HepG2 (cell line): ENCODE data around the gene SLC45A3. TPM values are rescaled to one million over a fixed set of nuclear protein-coding genes. Genes with fewer than 3 reads are reported as not detected.
A peak's percentile ranks its signal among the peaks of the same experiment; 100 is the strongest.

Experiments
- ASH2L ChIP-seq: fragments of 300-600, 200-600 bp; sonication (generic); IDR thresholded peaks from 2 replicates; pipeline ENCODE4 v1.7.0; 2017; ENCODE audit warnings: low read depth, mild to moderate bottlenecking, moderate library complexity, mixed read lengths, low read length; ENCODE audit not compliant: insufficient read length
- CSRNP2 ChIP-seq: sonication (generic); formaldehyde crosslinking; conservative IDR thresholded peaks from 2 replicates; pipeline ENCODE4 v1.8.0; 2022; ENCODE audit warnings: low read depth, missing genetic modification reagents
- HNF4A ChIP-seq: sonication (generic); formaldehyde crosslinking; IDR thresholded peaks from 2 replicates; pipeline ENCODE4 v1.4.0; 2020; ENCODE audit warnings: missing genetic modification reagents
- NFIC ChIP-seq: IDR thresholded peaks from 2 replicates; pipeline ENCODE4 v1.6.1; 2012; ENCODE audit warnings: mild to moderate bottlenecking, low read length, inconsistent platforms
- NONO ChIP-seq, 2 experiments: fragments of 450-650 bp in 1 of 2; sonication (generic) in 1 of 2; formaldehyde crosslinking in 1 of 2; IDR thresholded peaks in 1 of 2; conservative IDR thresholded peaks in 1 of 2; 2 replicates each; pipeline versions ENCODE4 v1.6.1 to v1.8.0; 2017 to 2022; ENCODE audit warnings: mild to moderate bottlenecking in 1 of 2, missing genetic modification reagents in 1 of 2, moderate library complexity in 1 of 2
- SALL1 ChIP-seq: sonication (generic); formaldehyde crosslinking; IDR thresholded peaks from 2 replicates; pipeline ENCODE4 v1.8.0; 2022; ENCODE audit warnings: mild to moderate bottlenecking, missing genetic modification reagents
- SOX13 ChIP-seq, 3 experiments: fragments of 450-650 bp in 1 of 3; sonication (generic) in 1 of 3; formaldehyde crosslinking in 1 of 3; IDR thresholded peaks in 2 of 3; conservative IDR thresholded peaks in 1 of 3; 2 replicates each; pipeline versions ENCODE4 v1.5.0 to v1.6.1; 2016 to 2020; ENCODE audit warnings: antibody characterized with exemption in 1 of 3, mild to moderate bottlenecking in 1 of 3, missing compliant biosample characterization in 1 of 3, missing genetic modification reagents in 1 of 3, moderate library complexity in 1 of 3
- SRY ChIP-seq: sonication (generic); formaldehyde crosslinking; IDR thresholded peaks from 2 replicates; pipeline ENCODE4 v1.8.0; 2022; ENCODE audit warnings: mild to moderate bottlenecking, missing genetic modification reagents
- TBX3 ChIP-seq: fragments of 450-650 bp; IDR thresholded peaks from 2 replicates; pipeline ENCODE4 v1.6.1; 2017; ENCODE audit warnings: antibody characterized with exemption, mild to moderate bottlenecking, inconsistent platforms, borderline replicate concordance
- ZBED4 ChIP-seq: sonication (generic); formaldehyde crosslinking; IDR thresholded peaks from 2 replicates; pipeline ENCODE4 v1.4.0; 2020; ENCODE audit warnings: missing genetic modification reagents, borderline replicate concordance
- ZBTB43 ChIP-seq: sonication (generic); formaldehyde crosslinking; conservative IDR thresholded peaks from 2 replicates; pipeline ENCODE4 v1.4.0; 2020; ENCODE audit warnings: missing genetic modification reagents
- ZNF639 ChIP-seq: conservative IDR thresholded peaks from 2 replicates; pipeline ENCODE4 v1.6.1; 2018; ENCODE audit warnings: missing genetic modification reagents
- ZNF674 ChIP-seq: sonication (generic); formaldehyde crosslinking; IDR thresholded peaks from 2 replicates; pipeline ENCODE4 v1.5.0; 2020; ENCODE audit warnings: low read depth, mild to moderate bottlenecking, missing genetic modification reagents
- polyA plus RNA-seq, 8 experiments: library from polyadenylated mRNA; depleted of rRNA in 3 of 8; stranded (reverse) in 7 of 8; unstranded in 1 of 8; fragments of >200 nt; fragmentation: Illumina TruSeq in 4 of 8; extraction: Trizol in 4 of 8; gene quantifications; 2 replicates each; pipeline versions ENCODE4 v1.2.1 to v1.2.3, GENCODE V29; 2011 to 2016; ENCODE audit warnings: low read depth in 4 of 8, missing spikeins in 1 of 8, mixed read lengths in 1 of 8; ENCODE audit not compliant: insufficient read depth in 1 of 8
- total RNA-seq, 5 experiments: library from RNA; depleted of rRNA; stranded (reverse); fragments of >200 nt; fragmentation: Illumina TruSeq; extraction: Trizol; gene quantifications; 2 replicates each; pipeline ENCODE4 v1.2.3, GENCODE V29; 2016; ENCODE audit warnings: low read depth in 1 of 5

The SLC45A3 gene
- total and polyA plus RNA-seq, 2 of the 13 experiments (the other 11 are each of a cell fraction or from before 2014, with no cell fraction given), result 3.4 to 4.1 TPM

- peak; percentile 76 for TF ChIP-seq HNF4A (CRISPR knock-in tag)
- no peak for TF ChIP-seq SRY (CRISPR knock-in tag)
- TF ChIP-seq TBX3, result peak; percentile 11; the same call in 1 of the 2 replicates
- TF ChIP-seq ZNF639 (CRISPR knock-in tag), result no peak
- 0 out of 2 replicates have a peak, but pooled peaks have one; percentile 30 for TF ChIP-seq NFIC
- peak; percentile 95; the same call in 1 of the 2 replicates for TF ChIP-seq ZBED4 (CRISPR knock-in tag)
- TF ChIP-seq NONO (IDR thresholded peaks at IDR 0.05), result no peak
- 0 out of 2 replicates have a peak, but pooled peaks have one; percentile 21 for TF ChIP-seq NONO (CRISPR knock-in tag; conservative IDR thresholded peaks at IDR 0.05)
- TF ChIP-seq SALL1 (CRISPR knock-in tag), result peak; percentile 29; the same call in 1 of the 2 replicates
- TF ChIP-seq ZBTB43 (CRISPR knock-in tag), result peak; percentile 72
- TF ChIP-seq ASH2L, result peak; percentile 48
- no peak for TF ChIP-seq CSRNP2
- peak; percentile 14; the same call in 1 of the 2 replicates for TF ChIP-seq SOX13 (IDR thresholded peaks at IDR 0.05)
- TF ChIP-seq SOX13 (CRISPR knock-in tag; conservative IDR thresholded peaks at IDR 0.05 in 1 of 2, IDR thresholded peaks at IDR 0.05 in 1 of 2), result no peak
- TF ChIP-seq ZNF674 (CRISPR knock-in tag), result no peak
These were observed 37.5 kb downstream of the SLC45A3 start (continued) for GRCh38 chr1:205642679-205643307.
